Neural progenitor cell (in vitro differentiated cells): Measurements from ENCODE around the gene GPR137C.

Source experiments
- EZH2 ChIP-seq: fragments of 200-600 bp; sonication (generic); IDR thresholded peaks from 2 replicates; pipeline ENCODE4 v1.6.1; 2017; ENCODE audit warnings: antibody characterized with exemption, mild to moderate bottlenecking, moderate library complexity
- TF ChIP-seq, protein P1 (sequence below): fragments of 200-600 bp; sonication (generic); IDR thresholded peaks from 2 replicates; pipeline ENCODE4 v1.5.1; 2017; ENCODE audit warnings: antibody characterized with exemption, mild to moderate bottlenecking

DNA sequence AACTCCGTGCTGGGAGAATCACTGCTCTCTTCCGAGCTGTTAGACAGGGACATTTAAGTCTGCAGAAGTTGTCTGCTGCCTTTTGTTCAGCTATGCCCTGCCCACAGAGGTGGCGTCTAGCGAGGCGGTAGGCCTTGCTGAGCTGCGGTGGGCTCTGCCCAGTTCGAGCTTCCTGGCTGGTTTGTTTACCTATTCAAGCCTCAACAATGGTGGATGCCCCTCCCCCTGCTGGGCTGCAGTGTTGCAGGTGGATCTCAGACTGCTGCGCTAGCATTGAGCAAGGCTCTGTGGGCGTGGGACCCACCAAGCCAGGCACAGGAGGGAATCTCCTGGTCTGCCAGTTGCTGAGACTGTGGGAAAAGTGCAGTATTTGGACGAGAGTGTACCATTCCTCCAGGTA lies 43.7 kb downstream of the GPR137C start:
- TF ChIP-seq, protein P1, sequence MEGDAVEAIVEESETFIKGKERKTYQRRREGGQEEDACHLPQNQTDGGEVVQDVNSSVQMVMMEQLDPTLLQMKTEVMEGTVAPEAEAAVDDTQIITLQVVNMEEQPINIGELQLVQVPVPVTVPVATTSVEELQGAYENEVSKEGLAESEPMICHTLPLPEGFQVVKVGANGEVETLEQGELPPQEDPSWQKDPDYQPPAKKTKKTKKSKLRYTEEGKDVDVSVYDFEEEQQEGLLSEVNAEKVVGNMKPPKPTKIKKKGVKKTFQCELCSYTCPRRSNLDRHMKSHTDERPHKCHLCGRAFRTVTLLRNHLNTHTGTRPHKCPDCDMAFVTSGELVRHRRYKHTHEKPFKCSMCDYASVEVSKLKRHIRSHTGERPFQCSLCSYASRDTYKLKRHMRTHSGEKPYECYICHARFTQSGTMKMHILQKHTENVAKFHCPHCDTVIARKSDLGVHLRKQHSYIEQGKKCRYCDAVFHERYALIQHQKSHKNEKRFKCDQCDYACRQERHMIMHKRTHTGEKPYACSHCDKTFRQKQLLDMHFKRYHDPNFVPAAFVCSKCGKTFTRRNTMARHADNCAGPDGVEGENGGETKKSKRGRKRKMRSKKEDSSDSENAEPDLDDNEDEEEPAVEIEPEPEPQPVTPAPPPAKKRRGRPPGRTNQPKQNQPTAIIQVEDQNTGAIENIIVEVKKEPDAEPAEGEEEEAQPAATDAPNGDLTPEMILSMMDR = no peak
- no peak for TF ChIP-seq EZH2
